GM12875 (cell line): ENCODE data around the gene ROBO3.

ENCODE experiments used
- H3K4me3 ChIP-seq: one replicate; pipeline ENCODE4 v1.5.1; 2011; ENCODE audit warnings: low read depth, low read length, control low read depth
- CTCF ChIP-seq: IDR thresholded peaks from 2 replicates; pipeline ENCODE4 v1.5.1; 2011; ENCODE audit warnings: low read depth, mild to moderate bottlenecking, control low read depth, inconsistent platforms, low read length, moderate library complexity, borderline replicate concordance; ENCODE audit not compliant: insufficient read depth

ROBO3 gene

GRCh38 chr11:124886476-124886875 lies 21.2 kb downstream of the ROBO3 start:
- H3K4me3 ChIP-seq, result no peak overlapping the region
- TF ChIP-seq CTCF, result no peak

GRCh38 chr11:124886978-124887666 lies 21.9 kb downstream of the ROBO3 start:
- TF ChIP-seq CTCF, result no peak
- no peak overlapping the region for H3K4me3 ChIP-seq

GRCh38 chr11:124887667-124888013 lies 22.4 kb downstream of the ROBO3 start:
- H3K4me3 ChIP-seq, result no peak overlapping the region
- TF ChIP-seq CTCF, result no peak

- no peak for TF ChIP-seq CTCF
- H3K4me3 ChIP-seq, result no peak overlapping the region
Measured at GRCh38 chr11:124889191-124890091, 24.2 kb downstream of the ROBO3 start.

GRCh38 chr11:124890151-124890550 lies 24.9 kb downstream of the ROBO3 start:
- TF ChIP-seq CTCF, result no peak
- H3K4me3 ChIP-seq, result no peak overlapping the region

- no peak overlapping the region for H3K4me3 ChIP-seq
- no peak for TF ChIP-seq CTCF
Measured at GRCh38 chr11:124890683-124891372, 25.6 kb downstream of the ROBO3 start.
